GM12878 (cell line): ENCODE data around the gene NME7. TPM values are rescaled to one million over a fixed set of nuclear protein-coding genes. Genes with fewer than 3 reads are reported as not detected.

Source experiments
- ASH2L ChIP-seq: fragments of 300-600, 200-600 bp; sonication (generic); IDR thresholded peaks from 2 replicates; pipeline ENCODE4 v1.6.1; 2017; ENCODE audit warnings: low read depth, mild to moderate bottlenecking, borderline replicate concordance
- CHD1 ChIP-seq: IDR thresholded peaks from 2 replicates; pipeline ENCODE4 v1.6.1; 2012; ENCODE audit warnings: low read depth, low read length, improper control_type of control experiment
- CREM ChIP-seq: IDR thresholded peaks from 2 replicates; pipeline ENCODE4 v1.6.1; 2014; ENCODE audit warnings: antibody characterized with exemption, low read depth
- FOXM1 ChIP-seq: IDR thresholded peaks from 2 replicates; pipeline ENCODE4 v1.6.1; 2012; ENCODE audit warnings: low read depth, mild to moderate bottlenecking, inconsistent platforms, low read length, moderate library complexity
- HDAC2 ChIP-seq: fragments of 200-600 bp; sonication (generic); IDR thresholded peaks from 2 replicates; pipeline ENCODE4 v1.6.1; 2017
- IRF4 ChIP-seq: IDR thresholded peaks from 2 replicates; pipeline ENCODE4 v1.6.1; 2011; ENCODE audit warnings: low read depth, low read length
- JUND ChIP-seq: IDR thresholded peaks from 2 replicates; pipeline ENCODE4 v1.6.1; 2012; ENCODE audit warnings: low read depth, mild to moderate bottlenecking, low read length, improper control_type of control experiment, moderate library complexity
- KDM1A ChIP-seq: fragments of 200-600 bp; sonication (generic); IDR thresholded peaks from 2 replicates; pipeline ENCODE4 v1.6.1; 2016; ENCODE audit warnings: borderline replicate concordance
- KLF5 ChIP-seq: fragments of 450-650 bp; IDR thresholded peaks from 2 replicates; pipeline ENCODE4 v1.6.1; 2014; ENCODE audit warnings: mild to moderate bottlenecking; ENCODE audit not compliant: partially characterized antibody
- MYB ChIP-seq: fragments of 150-350 bp; IDR thresholded peaks from 2 replicates; pipeline ENCODE4 v1.6.1; 2014; ENCODE audit warnings: mild to moderate bottlenecking, low read depth, low read length, borderline replicate concordance
- MYC ChIP-seq: IDR thresholded peaks from 2 replicates; pipeline ENCODE4 v1.6.1; 2011; ENCODE audit warnings: mild to moderate bottlenecking, low read length, moderate library complexity, inconsistent platforms; ENCODE audit not compliant: insufficient read depth, insufficient replicate concordance, insufficient read length, severe bottlenecking
- NR2C1 ChIP-seq: fragments of 450-650 bp; IDR thresholded peaks from 2 replicates; pipeline ENCODE4 v1.6.1; 2017; ENCODE audit warnings: antibody characterized with exemption, mild to moderate bottlenecking, moderate library complexity
- NR2C2 ChIP-seq: IDR thresholded peaks from 2 replicates; pipeline ENCODE4 v1.6.1; 2011; ENCODE audit warnings: borderline replicate concordance, low read depth; ENCODE audit not compliant: control insufficient read depth, insufficient read length
- PML ChIP-seq: IDR thresholded peaks from 2 replicates; pipeline ENCODE4 v1.6.1; 2012; ENCODE audit warnings: low read length, inconsistent platforms
- POLR2AphosphoS5 ChIP-seq: IDR thresholded peaks from 2 replicates; pipeline ENCODE4 v1.6.1; 2011; ENCODE audit warnings: mild to moderate bottlenecking, low read length, inconsistent platforms
- POU2F2 ChIP-seq: IDR thresholded peaks from 3 replicates; pipeline ENCODE4 v1.6.1; 2011; ENCODE audit warnings: low read depth, mild to moderate bottlenecking, low read length, borderline replicate concordance
- RAD51 ChIP-seq: fragments of 450-650 bp; IDR thresholded peaks from 2 replicates; pipeline ENCODE4 v1.6.1; 2016; ENCODE audit warnings: moderate library complexity, mild to moderate bottlenecking, inconsistent platforms
- RBBP5 ChIP-seq: fragments of 200-600 bp; sonication (generic); conservative IDR thresholded peaks from 2 replicates; pipeline ENCODE4 v1.6.1; 2016
- SREBF1 ChIP-seq: IDR thresholded peaks from 2 replicates; pipeline ENCODE4 v1.6.1; 2012; ENCODE audit warnings: mild to moderate bottlenecking, low read length
- STAT3 ChIP-seq: IDR thresholded peaks from 2 replicates; pipeline ENCODE4 v1.6.1; 2011; ENCODE audit warnings: low read depth, low read length, improper control_type of control experiment
- TCF3 ChIP-seq: IDR thresholded peaks from 2 replicates; pipeline ENCODE4 v1.6.1; 2012; ENCODE audit warnings: low read depth, mild to moderate bottlenecking, low read length, borderline replicate concordance; ENCODE audit not compliant: insufficient read depth
- TCF7 ChIP-seq: IDR thresholded peaks from 2 replicates; pipeline ENCODE4 v1.6.1; 2014; ENCODE audit warnings: antibody characterized with exemption, borderline replicate concordance
- WRNIP1 ChIP-seq: IDR thresholded peaks from 2 replicates; pipeline ENCODE4 v1.6.1; 2011; ENCODE audit warnings: low read depth, low read length, improper control_type of control experiment, borderline replicate concordance
- ZBTB11 ChIP-seq: fragments of 450-650 bp; formaldehyde crosslinking; IDR thresholded peaks from 2 replicates; pipeline ENCODE4 v1.5.0; 2022; ENCODE audit warnings: mild to moderate bottlenecking, missing genetic modification characterization
- ZNF217 ChIP-seq: fragments of 450-650 bp; IDR thresholded peaks from 2 replicates; pipeline ENCODE4 v1.6.1; 2017; ENCODE audit warnings: antibody characterized with exemption, mild to moderate bottlenecking
- ZZZ3 ChIP-seq: IDR thresholded peaks from 2 replicates; pipeline ENCODE4 v1.6.1; 2011; ENCODE audit warnings: low read depth; ENCODE audit not compliant: control insufficient read depth, insufficient read length
- polyA plus RNA-seq, 11 experiments: library from polyadenylated mRNA; depleted of rRNA in 4 of 11; unstranded in 6 of 11; stranded (reverse) in 5 of 11; fragments of >200 nt; fragmentation: Nextera tagmentation in 4 of 11; fragmentation: Illumina TruSeq in 1 of 11; extraction: Ambion mirVana in 4 of 11; extraction: Trizol in 1 of 11; gene quantifications; 1 replicate in 1 of 11; 2 replicates in 10 of 11; pipeline versions ENCODE4 v1.2.1 to v1.2.3, GENCODE V29; 2011 to 2016; ENCODE audit warnings: inconsistent platforms in 2 of 11, missing spikeins in 2 of 11, low read depth in 1 of 11
- total RNA-seq, 4 experiments: library from RNA; depleted of rRNA in 3 of 4; stranded (reverse); fragments of >200 nt in 3 of 4; fragmentation: Illumina TruSeq in 1 of 4; extraction: Trizol in 1 of 4; gene quantifications; 2 replicates each; pipeline versions ENCODE4 v1.2.1 to v1.2.3, GENCODE V29; 2013 to 2021
- TF ChIP-seq, protein P1 (sequence below): fragments of 450-650 bp; IDR thresholded peaks from 2 replicates; pipeline ENCODE4 v1.6.1; 2017; ENCODE audit warnings: antibody characterized with exemption, mild to moderate bottlenecking, moderate library complexity

The NME7 gene
- total and polyA plus RNA-seq, 10 of the 15 experiments (the other 5 are each of a cell fraction or from before 2014, with no cell fraction given), result 1.5 to 15.6 (median 7.2) TPM

DNA sequence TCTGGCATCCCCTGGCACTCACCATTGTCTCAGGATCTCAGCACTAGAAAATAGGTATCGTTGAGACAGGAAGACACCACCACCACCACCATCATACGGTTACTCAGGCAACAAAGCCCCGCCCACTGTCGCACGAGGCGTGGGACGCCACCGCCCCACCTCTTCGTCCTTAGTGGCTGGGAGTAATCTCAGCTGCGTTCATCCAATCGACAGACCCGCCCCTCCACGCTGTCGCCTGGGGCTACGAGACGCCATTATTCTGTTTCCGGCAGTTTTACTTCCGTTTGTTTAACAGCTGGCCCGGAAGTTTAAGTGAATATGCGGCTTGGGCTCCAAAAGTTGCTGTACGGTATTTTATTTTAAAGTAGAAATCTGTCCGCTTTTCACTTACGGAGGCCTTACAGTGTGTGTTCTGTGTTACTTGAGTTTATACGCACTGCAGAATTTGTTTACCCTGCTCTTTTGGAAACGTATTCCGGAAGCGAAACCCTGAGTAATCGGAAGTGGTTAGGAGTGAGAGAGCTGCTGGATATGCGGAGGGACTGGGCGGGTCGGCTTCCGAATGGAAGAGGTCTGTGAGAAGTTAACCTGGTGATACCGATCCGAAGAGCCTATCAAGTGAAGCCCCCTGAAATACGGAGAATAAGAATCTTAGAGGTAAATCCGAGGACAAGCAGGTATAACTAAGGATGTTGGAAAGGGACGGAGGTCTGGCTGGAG, at the start of gene NME7, which contains the start of gene BLZF1 (continued):
- TF ChIP-seq KLF5 (no peak), RBBP5 (peak; percentile 57; the same call in 1 of the 2 replicates), IRF4 (peak; percentile 77), JUND (no peak), ZBTB11 (CRISPR knock-in tag) (no peak), CHD1 (no peak), NR2C2 (no peak), FOXM1 (0 out of 2 replicates have a peak, but pooled peaks have one; percentile 49), RAD51 (no peak), TCF3 (peak; percentile 45; the same call in 1 of the 2 replicates), ASH2L (no peak), SREBF1 (0 out of 2 replicates have a peak, but pooled peaks have one; percentile 39), POLR2AphosphoS5 (peak; percentile 60), KDM1A (no peak), POU2F2 (no peak), HDAC2 (no peak), MYC (no peak), ZZZ3 (no peak), CREM (peak; percentile 50; the same call in 1 of the 2 replicates), TCF7 (no peak), STAT3 (no peak), MYB (no peak), NR2C1 (peak; percentile 99), ZNF217 (no peak), WRNIP1 (0 out of 2 replicates have a peak, but pooled peaks have one; percentile 54), PML (peak; percentile 69; the same call in 1 of the 2 replicates)
- TF ChIP-seq, protein P1, sequence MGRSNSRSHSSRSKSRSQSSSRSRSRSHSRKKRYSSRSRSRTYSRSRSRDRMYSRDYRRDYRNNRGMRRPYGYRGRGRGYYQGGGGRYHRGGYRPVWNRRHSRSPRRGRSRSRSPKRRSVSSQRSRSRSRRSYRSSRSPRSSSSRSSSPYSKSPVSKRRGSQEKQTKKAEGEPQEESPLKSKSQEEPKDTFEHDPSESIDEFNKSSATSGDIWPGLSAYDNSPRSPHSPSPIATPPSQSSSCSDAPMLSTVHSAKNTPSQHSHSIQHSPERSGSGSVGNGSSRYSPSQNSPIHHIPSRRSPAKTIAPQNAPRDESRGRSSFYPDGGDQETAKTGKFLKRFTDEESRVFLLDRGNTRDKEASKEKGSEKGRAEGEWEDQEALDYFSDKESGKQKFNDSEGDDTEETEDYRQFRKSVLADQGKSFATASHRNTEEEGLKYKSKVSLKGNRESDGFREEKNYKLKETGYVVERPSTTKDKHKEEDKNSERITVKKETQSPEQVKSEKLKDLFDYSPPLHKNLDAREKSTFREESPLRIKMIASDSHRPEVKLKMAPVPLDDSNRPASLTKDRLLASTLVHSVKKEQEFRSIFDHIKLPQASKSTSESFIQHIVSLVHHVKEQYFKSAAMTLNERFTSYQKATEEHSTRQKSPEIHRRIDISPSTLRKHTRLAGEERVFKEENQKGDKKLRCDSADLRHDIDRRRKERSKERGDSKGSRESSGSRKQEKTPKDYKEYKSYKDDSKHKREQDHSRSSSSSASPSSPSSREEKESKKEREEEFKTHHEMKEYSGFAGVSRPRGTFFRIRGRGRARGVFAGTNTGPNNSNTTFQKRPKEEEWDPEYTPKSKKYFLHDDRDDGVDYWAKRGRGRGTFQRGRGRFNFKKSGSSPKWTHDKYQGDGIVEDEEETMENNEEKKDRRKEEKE, result no peak
